ENCODE measurements around the gene ANKS1A. TPM values are rescaled to one million over a fixed set of nuclear protein-coding genes. Genes with fewer than 3 reads are reported as not detected.
"Not testable (repeated sequence)": the region's sequence is repeated elsewhere in the genome, so short reads cannot be mapped to it uniquely, and the experiment has no call there.

ANKS1A gene
- total and polyA plus RNA-seq, 2 experiments from 2014 or later, result 12.1 to 31.9 TPM

- no peaks in the 10 kb centered on the region for H4K20me1 ChIP-seq (replicated peaks; ENCODE audit: insufficient read depth)
- no peak overlapping the region for H3K27ac ChIP-seq (ENCODE audit: low read depth)
- H3K36me3 ChIP-seq (ENCODE audit: insufficient read depth), result no peaks in the 10 kb centered on the region
- H3K4me1 ChIP-seq (ENCODE audit: insufficient read depth), result peaks cover 7% of the 10 kb centered on the region; the same call in 1 of the 2 replicates
- Mint-ChIP-seq H3K9me3 (peaks cover 6% of the 10 kb centered on the region; the same call in 1 of the 3 replicates), H3K27me3 (ENCODE audit: insufficient read depth, low read depth, poor library complexity) (no peaks in the 10 kb centered on the region), H3K36me3 (ENCODE audit: low read depth) (no peaks in the 10 kb centered on the region), H3K27ac (no peak overlapping the region), H3K4me1 (no peaks in the 10 kb centered on the region; the same call in 2 of the 3 replicates), H3K4me3 (no peak overlapping the region)
- H3K4me2 ChIP-seq, result no peak overlapping the region
- H3K79me2 ChIP-seq (replicated peaks; ENCODE audit: insufficient read depth), result no peaks in the 10 kb centered on the region
- H2AFZ ChIP-seq, result no peak overlapping the region
- H3K9me2 ChIP-seq (ENCODE audit: insufficient read depth), result no peaks in the 10 kb centered on the region
- no peak overlapping the region for H3K4me3 ChIP-seq
- no peaks in the 10 kb centered on the region for H3K27me3 ChIP-seq (ENCODE audit: insufficient read depth)
- no peaks in the 10 kb centered on the region for H3F3A ChIP-seq (replicated peaks; ENCODE audit: low read depth)
- ATAC-seq, result no peak
- DNase-seq (ENCODE audit: low spot score), result no peak
- TF ChIP-seq, protein P1, sequence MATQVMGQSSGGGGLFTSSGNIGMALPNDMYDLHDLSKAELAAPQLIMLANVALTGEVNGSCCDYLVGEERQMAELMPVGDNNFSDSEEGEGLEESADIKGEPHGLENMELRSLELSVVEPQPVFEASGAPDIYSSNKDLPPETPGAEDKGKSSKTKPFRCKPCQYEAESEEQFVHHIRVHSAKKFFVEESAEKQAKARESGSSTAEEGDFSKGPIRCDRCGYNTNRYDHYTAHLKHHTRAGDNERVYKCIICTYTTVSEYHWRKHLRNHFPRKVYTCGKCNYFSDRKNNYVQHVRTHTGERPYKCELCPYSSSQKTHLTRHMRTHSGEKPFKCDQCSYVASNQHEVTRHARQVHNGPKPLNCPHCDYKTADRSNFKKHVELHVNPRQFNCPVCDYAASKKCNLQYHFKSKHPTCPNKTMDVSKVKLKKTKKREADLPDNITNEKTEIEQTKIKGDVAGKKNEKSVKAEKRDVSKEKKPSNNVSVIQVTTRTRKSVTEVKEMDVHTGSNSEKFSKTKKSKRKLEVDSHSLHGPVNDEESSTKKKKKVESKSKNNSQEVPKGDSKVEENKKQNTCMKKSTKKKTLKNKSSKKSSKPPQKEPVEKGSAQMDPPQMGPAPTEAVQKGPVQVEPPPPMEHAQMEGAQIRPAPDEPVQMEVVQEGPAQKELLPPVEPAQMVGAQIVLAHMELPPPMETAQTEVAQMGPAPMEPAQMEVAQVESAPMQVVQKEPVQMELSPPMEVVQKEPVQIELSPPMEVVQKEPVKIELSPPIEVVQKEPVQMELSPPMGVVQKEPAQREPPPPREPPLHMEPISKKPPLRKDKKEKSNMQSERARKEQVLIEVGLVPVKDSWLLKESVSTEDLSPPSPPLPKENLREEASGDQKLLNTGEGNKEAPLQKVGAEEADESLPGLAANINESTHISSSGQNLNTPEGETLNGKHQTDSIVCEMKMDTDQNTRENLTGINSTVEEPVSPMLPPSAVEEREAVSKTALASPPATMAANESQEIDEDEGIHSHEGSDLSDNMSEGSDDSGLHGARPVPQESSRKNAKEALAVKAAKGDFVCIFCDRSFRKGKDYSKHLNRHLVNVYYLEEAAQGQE (IDR thresholded peaks at IDR 0.05; ENCODE audit: unreplicated experiment), result no peak
These were observed 216.0 kb downstream of the ANKS1A start for GRCh38 chr6:35105078-35105477.

- not testable (repeated sequence) for H3K27ac ChIP-seq (ENCODE audit: low read depth); H3K27me3 Mint-ChIP-seq (ENCODE audit: insufficient read depth, low read depth, poor library complexity); H3K4me3 Mint-ChIP-seq; H3K4me3 ChIP-seq; H3K4me1 ChIP-seq (ENCODE audit: insufficient read depth); H3K9me3 Mint-ChIP-seq; H2AFZ ChIP-seq; ATAC-seq; H3K36me3 ChIP-seq (ENCODE audit: insufficient read depth); DNase-seq (ENCODE audit: low spot score); H4K20me1 ChIP-seq (replicated peaks; ENCODE audit: insufficient read depth); H3K27me3 ChIP-seq (ENCODE audit: insufficient read depth); H3K27ac Mint-ChIP-seq; H3K36me3 Mint-ChIP-seq (ENCODE audit: low read depth); H3K9me2 ChIP-seq (ENCODE audit: insufficient read depth); H3K79me2 ChIP-seq (replicated peaks; ENCODE audit: insufficient read depth); H3K4me2 ChIP-seq; H3F3A ChIP-seq (replicated peaks; ENCODE audit: low read depth); H3K4me1 Mint-ChIP-seq
These were observed 217.0 kb downstream of the ANKS1A start for GRCh38 chr6:35106061-35106460.

DNA sequence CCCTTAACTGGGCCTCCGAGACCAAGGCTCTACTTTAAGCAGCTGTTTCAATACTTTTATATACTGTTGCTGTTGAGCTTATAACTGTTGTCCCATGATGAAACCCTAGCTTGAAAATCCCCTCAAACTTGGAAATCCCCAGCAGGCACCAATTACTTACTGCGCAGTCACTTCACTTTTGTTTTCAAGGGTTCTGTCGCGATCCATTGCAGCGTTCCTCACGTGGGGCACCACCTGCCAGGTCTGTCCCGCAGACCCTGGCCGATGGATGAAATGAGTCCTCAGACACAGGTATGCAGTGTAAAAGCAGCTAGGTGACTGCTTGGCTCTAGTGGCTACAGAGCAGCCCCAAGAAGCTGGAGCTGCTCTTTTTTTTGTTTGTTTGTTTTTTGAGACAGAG lies 218.2 kb downstream of the ANKS1A start:
- H3K27ac ChIP-seq (ENCODE audit: low read depth); H3K27me3 Mint-ChIP-seq (ENCODE audit: insufficient read depth, low read depth, poor library complexity); H3K27me3 ChIP-seq (ENCODE audit: insufficient read depth); H3K4me1 Mint-ChIP-seq; H3K79me2 ChIP-seq (replicated peaks; ENCODE audit: insufficient read depth); H4K20me1 ChIP-seq (replicated peaks; ENCODE audit: insufficient read depth); DNase-seq (ENCODE audit: low spot score); H3K9me3 Mint-ChIP-seq; H3K4me3 ChIP-seq; H3K9me2 ChIP-seq (ENCODE audit: insufficient read depth); H3K36me3 Mint-ChIP-seq (ENCODE audit: low read depth); H3K27ac Mint-ChIP-seq; H3K4me2 ChIP-seq; H3K4me3 Mint-ChIP-seq; H3K36me3 ChIP-seq (ENCODE audit: insufficient read depth); H2AFZ ChIP-seq; ATAC-seq; H3K4me1 ChIP-seq (ENCODE audit: insufficient read depth); H3F3A ChIP-seq (replicated peaks; ENCODE audit: low read depth): not testable (repeated sequence)

- not testable (repeated sequence) for H3K9me2 ChIP-seq (ENCODE audit: insufficient read depth); H3K4me3 ChIP-seq; ATAC-seq; H3K9me3 Mint-ChIP-seq; H3K4me2 ChIP-seq; DNase-seq (ENCODE audit: low spot score); H3K4me1 ChIP-seq (ENCODE audit: insufficient read depth); H4K20me1 ChIP-seq (replicated peaks; ENCODE audit: insufficient read depth); H3K4me1 Mint-ChIP-seq; H2AFZ ChIP-seq; H3K27me3 ChIP-seq (ENCODE audit: insufficient read depth); H3K36me3 ChIP-seq (ENCODE audit: insufficient read depth); H3K79me2 ChIP-seq (replicated peaks; ENCODE audit: insufficient read depth); H3K27ac ChIP-seq (ENCODE audit: low read depth); H3F3A ChIP-seq (replicated peaks; ENCODE audit: low read depth); H3K27ac Mint-ChIP-seq; H3K27me3 Mint-ChIP-seq (ENCODE audit: insufficient read depth, low read depth, poor library complexity); H3K36me3 Mint-ChIP-seq (ENCODE audit: low read depth); H3K4me3 Mint-ChIP-seq
These were observed 218.7 kb downstream of the ANKS1A start for GRCh38 chr6:35107761-35108160.

All from GM23338 (cell line).